Measurements from ENCODE around the gene NTM. TPM values are rescaled to one million over a fixed set of nuclear protein-coding genes. Genes with fewer than 3 reads are reported as not detected.

The NTM gene
- total RNA-seq, 2 donors from 2014 or later, result 0.26 to 3.6 TPM

- H3K9me3 ChIP-seq, result no peaks in the 10 kb centered on the region
- no peak overlapping the region for H3K4me3 ChIP-seq
- TF ChIP-seq POLR2A (IDR thresholded peaks at IDR 0.05) (no peak), CTCF (IDR thresholded peaks at IDR 0.05) (no peak)
- intact Hi-C loops (cut with DNase I), result no loop called here
- no peaks in the 10 kb centered on the region for H3K36me3 ChIP-seq (replicated peaks in 1 of 2; ENCODE audit: insufficient read depth in 1 of 2, low read depth in 2 of 2)
- 60 to 86% methylated on average over 2 of the region's 2 CpGs for WGBS, 2 donors
- ATAC-seq, result no peak
- DNase-seq, result no peak
- no peak overlapping the region for H3K27ac ChIP-seq
- no peaks in the 10 kb centered on the region for H3K27me3 ChIP-seq
- no peaks in the 10 kb centered on the region for H3K4me1 ChIP-seq
Observed at GRCh38 chr11:131800452-131800851, 430.0 kb downstream of the NTM start.

GRCh38 chr11:131802440-131803115, 432.2 kb downstream of the NTM start:
- H3K4me3 ChIP-seq, result no peak overlapping the region
- ATAC-seq (no peak), DNase-seq (no peak)
- no peaks in the 10 kb centered on the region for H3K4me1 ChIP-seq
- no peaks in the 10 kb centered on the region for H3K27me3 ChIP-seq
- intact Hi-C loops (cut with DNase I), result no loop called here
- no peaks in the 10 kb centered on the region for H3K36me3 ChIP-seq (replicated peaks in 1 of 2; ENCODE audit: insufficient read depth in 1 of 2, low read depth in 2 of 2)
- H3K27ac ChIP-seq, result no peak overlapping the region
- H3K9me3 ChIP-seq, result no peaks in the 10 kb centered on the region
- WGBS, 2 donors, result 22 to 28% methylated on average over 9 of the region's 9 CpGs
- TF ChIP-seq CTCF (IDR thresholded peaks at IDR 0.05), result no peak
- TF ChIP-seq POLR2A (IDR thresholded peaks at IDR 0.05), result no peak

- TF ChIP-seq POLR2A (IDR thresholded peaks at IDR 0.05), result no peak
- no peak for TF ChIP-seq CTCF (IDR thresholded peaks at IDR 0.05)
- 52 to 57% methylated on average over 2 of the region's 2 CpGs for WGBS, 2 donors
- H3K36me3 ChIP-seq (replicated peaks in 1 of 2; ENCODE audit: insufficient read depth in 1 of 2, low read depth in 2 of 2), result no peaks in the 10 kb centered on the region
- no peaks in the 10 kb centered on the region for H3K4me1 ChIP-seq
- no peaks in the 10 kb centered on the region for H3K27me3 ChIP-seq
- H3K27ac ChIP-seq, result no peak overlapping the region
- H3K4me3 ChIP-seq, result no peak overlapping the region
- no peaks in the 10 kb centered on the region for H3K9me3 ChIP-seq
- no peak for ATAC-seq
- intact Hi-C loops (cut with DNase I), result no loop called here
- no peak for DNase-seq
Observed at GRCh38 chr11:131807876-131808275, 437.5 kb downstream of the NTM start.

GRCh38 chr11:131808470-131808869, 438.1 kb downstream of the NTM start:
- TF ChIP-seq POLR2A (IDR thresholded peaks at IDR 0.05), result no peak
- no peak for TF ChIP-seq CTCF (IDR thresholded peaks at IDR 0.05)
- intact Hi-C loops (cut with DNase I), result no loop called here
- ATAC-seq, result no peak
- H3K27ac ChIP-seq, result no peak overlapping the region
- no peak overlapping the region for H3K4me3 ChIP-seq
- H3K27me3 ChIP-seq, result no peaks in the 10 kb centered on the region
- H3K4me1 ChIP-seq, result no peaks in the 10 kb centered on the region
- no peak for DNase-seq
- no peaks in the 10 kb centered on the region for H3K36me3 ChIP-seq (replicated peaks in 1 of 2; ENCODE audit: insufficient read depth in 1 of 2, low read depth in 2 of 2)
- WGBS, 2 donors, result 60 to 61% methylated on average over 6 of the region's 6 CpGs
- H3K9me3 ChIP-seq, result no peaks in the 10 kb centered on the region
